Measurements from ENCODE around the gene GRIK1. TPM values are rescaled to one million over a fixed set of nuclear protein-coding genes. Genes with fewer than 3 reads are reported as not detected.

The GRIK1 gene
- polyA plus RNA-seq, 3 donors = not detected

DNA sequence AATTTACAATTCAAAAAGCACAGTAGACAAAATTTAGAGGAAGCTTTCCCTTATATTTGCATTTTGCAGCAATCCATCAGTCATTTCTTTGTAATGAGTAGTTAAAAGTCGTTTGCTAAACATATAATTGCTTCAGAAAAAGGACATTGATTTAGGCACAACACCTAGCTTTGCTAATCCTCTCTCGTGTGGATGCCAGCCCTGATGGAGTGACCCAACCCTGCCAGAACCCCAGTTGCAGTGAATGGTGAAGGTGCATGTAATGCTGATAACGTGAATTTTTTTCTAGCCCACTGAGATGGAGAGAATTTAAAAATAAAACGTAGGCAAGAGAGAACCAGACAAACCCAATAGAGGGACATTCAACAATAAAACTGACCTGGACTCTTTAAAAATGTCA lies 263.4 kb downstream of the GRIK1 start:
- Histone ChIP-seq H3K4me2 (replicated peaks; ENCODE audit: extremely low read depth, low read length, poor library complexity, severe bottlenecking) (no peak overlapping the region), H3K9me3 (replicated peaks in 1 of 2; ENCODE audit: control insufficient read depth in 1 of 2, insufficient read depth in 1 of 2, low read length in 2 of 2) (no peaks in the 10 kb centered on the region), H3K27ac (ENCODE audit: low read depth in 1 of 2, low read length in 2 of 2) (no peak overlapping the region), H3K9ac (ENCODE audit: insufficient read depth, low read length, poor library complexity, severe bottlenecking) (no peak overlapping the region), H3K4me3 (replicated peaks in 1 of 3; ENCODE audit: low read depth in 2 of 3, low read length in 3 of 3) (no peak overlapping the region), H3K4me1 (ENCODE audit: control insufficient read depth in 1 of 2, insufficient read depth in 2 of 2, low read length in 2 of 2) (no peaks in the 10 kb centered on the region), H4K20me1 (ENCODE audit: insufficient read depth, low read length) (no peaks in the 10 kb centered on the region), H2AFZ (ENCODE audit: insufficient read depth, low read depth, low read length, poor library complexity, severe bottlenecking) (no peak overlapping the region), H3K36me3 (replicated peaks in 1 of 2; ENCODE audit: control insufficient read depth in 1 of 2, insufficient read depth in 2 of 2, low read length in 2 of 2) (no peaks in the 10 kb centered on the region), H3K27me3 (ENCODE audit: control insufficient read depth in 2 of 2, insufficient read depth in 2 of 2, low read length in 2 of 2) (no peaks in the 10 kb centered on the region), H3K79me2 (ENCODE audit: insufficient read depth, low read length) (no peaks in the 10 kb centered on the region)
- H3K4me1 Mint-ChIP-seq = peaks cover 3% of the 10 kb centered on the region
- intact Hi-C loops (cut with micrococcal nuclease) = no loop called here
- no peak for TF ChIP-seq CTCF (IDR thresholded peaks at IDR 0.05)
- H3K4me3 Mint-ChIP-seq = no peak overlapping the region
- 90% methylated on average over 2 of the region's 4 CpGs for WGBS (ENCODE audit: insufficient coverage)
- H3K36me3 Mint-ChIP-seq = no peaks in the 10 kb centered on the region
- H3K9me3 Mint-ChIP-seq = peaks cover 0 to 4% (median 0%) of the 10 kb centered on the region in 7 donors
- H3K27ac Mint-ChIP-seq = no peak overlapping the region
- no peak for DNase-seq
- H3K27me3 Mint-ChIP-seq (ENCODE audit: low read depth in 3 of 3) = no peaks in the 10 kb centered on the region

DNA sequence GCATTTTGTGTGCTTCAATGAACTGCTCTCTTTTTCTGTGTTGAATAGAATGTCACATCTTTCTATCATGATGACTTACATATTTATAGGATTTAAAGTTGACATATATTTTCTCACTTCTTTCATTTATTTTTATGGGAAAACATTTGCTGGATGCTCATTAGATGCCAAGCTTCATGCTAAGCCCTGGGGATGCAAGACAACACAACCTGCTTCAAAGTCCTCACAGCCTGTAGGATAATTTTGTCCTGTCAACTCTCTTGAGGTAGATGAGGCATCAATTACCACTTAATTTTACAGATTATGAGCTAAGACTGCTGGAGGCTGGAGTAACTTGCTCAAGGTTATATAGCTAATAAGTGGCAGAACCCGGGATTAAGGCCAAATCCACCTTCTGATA lies 264.3 kb downstream of the GRIK1 start:
- H3K27me3 Mint-ChIP-seq (ENCODE audit: low read depth in 3 of 3) = no peaks in the 10 kb centered on the region
- no peak overlapping the region for H3K27ac ChIP-seq (ENCODE audit: low read depth in 1 of 2, low read length in 2 of 2)
- H4K20me1 ChIP-seq (ENCODE audit: insufficient read depth, low read length) = no peaks in the 10 kb centered on the region
- no peak overlapping the region for H3K4me3 ChIP-seq (replicated peaks in 1 of 3; ENCODE audit: low read depth in 2 of 3, low read length in 3 of 3)
- WGBS (ENCODE audit: insufficient coverage) = no CpG with 5 or more reads among the region's 1 CpG
- intact Hi-C loops (cut with micrococcal nuclease) = no loop called here
- H3K79me2 ChIP-seq (ENCODE audit: insufficient read depth, low read length) = no peaks in the 10 kb centered on the region
- peaks cover 0 to 4% (median 0%) of the 10 kb centered on the region in 7 donors for H3K9me3 Mint-ChIP-seq
- H3K9me3 ChIP-seq (replicated peaks in 1 of 2; ENCODE audit: control insufficient read depth in 1 of 2, insufficient read depth in 1 of 2, low read length in 2 of 2) = no peaks in the 10 kb centered on the region
- H3K4me1 ChIP-seq (ENCODE audit: control insufficient read depth in 1 of 2, insufficient read depth in 2 of 2, low read length in 2 of 2) = no peaks in the 10 kb centered on the region
- H3K4me3 Mint-ChIP-seq = no peak overlapping the region
- no peaks in the 10 kb centered on the region for H3K27me3 ChIP-seq (ENCODE audit: control insufficient read depth in 2 of 2, insufficient read depth in 2 of 2, low read length in 2 of 2)
- peaks cover 3% of the 10 kb centered on the region for H3K4me1 Mint-ChIP-seq
- H3K27ac Mint-ChIP-seq = no peak overlapping the region
- no peak for TF ChIP-seq CTCF (IDR thresholded peaks at IDR 0.05)
- H3K4me2 ChIP-seq (replicated peaks; ENCODE audit: extremely low read depth, low read length, poor library complexity, severe bottlenecking) = no peak overlapping the region
- no peak overlapping the region for H3K9ac ChIP-seq (ENCODE audit: insufficient read depth, low read length, poor library complexity, severe bottlenecking)
- H3K36me3 ChIP-seq (replicated peaks in 1 of 2; ENCODE audit: control insufficient read depth in 1 of 2, insufficient read depth in 2 of 2, low read length in 2 of 2) = no peaks in the 10 kb centered on the region
- no peaks in the 10 kb centered on the region for H3K36me3 Mint-ChIP-seq
- H2AFZ ChIP-seq (ENCODE audit: insufficient read depth, low read depth, low read length, poor library complexity, severe bottlenecking) = no peak overlapping the region
- no peak for DNase-seq
